HepG2 (cell line): ENCODE measurements around the gene TRPV5. TPM values are rescaled to one million over a fixed set of nuclear protein-coding genes. Genes with fewer than 3 reads are reported as not detected.

ENCODE experiments used
- ATAC-seq: fragments of 200-7000 bp; cut with Tn5 transposase; 3 replicates; pipeline ENCODE4 v1.9.1; 2020; ENCODE audit warnings: mild to moderate bottlenecking, moderate library complexity
- BruUV-seq: library from RNA; stranded (reverse); fragments of 400-500 nt; replicated peaks from 2 replicates; lab custom pipeline; 2021; lab: Mats Ljungman, UMichigan
- CTCF ChIA-PET: fragments of 300-600 bp; formaldehyde crosslinking; extraction: SDS; loops from one replicate; lab custom pipeline; 2021; ENCODE audit warnings: low total read pairs, inconsistent platforms, low intra/inter-chr PET ratio; lab: Yijun Ruan, JAX
- POLR2A ChIA-PET: fragments of 350-600 bp; sonication (Branson Sonifier 250); formaldehyde crosslinking; loops from one replicate; lab custom pipeline; 2020; ENCODE audit warnings: antibody characterized with exemption, inconsistent platforms; lab: Yijun Ruan, JAX
- DNase-seq: peaks from one replicate; pipeline ENCODE4 v3.0.0-alpha.2; 2015; ENCODE audit warnings: low spot score
- FAIRE-seq: peaks from 3 replicates; lab custom pipeline; 2011; peaks lifted over from hg19 to GRCh38; lab: Jason Lieb, UNC
- H2AFZ ChIP-seq: one replicate; pipeline ENCODE4 v1.6.1; 2011; ENCODE audit warnings: low read length, inconsistent platforms
- H3K27ac ChIP-seq: fragments of 300-600 bp; 3 replicates; pipeline ENCODE4 v1.8.0; 2011; ENCODE audit warnings: mixed run types, mild to moderate bottlenecking, mixed read lengths, low read length, inconsistent platforms; ENCODE audit not compliant: insufficient read depth; ENCODE audit errors: extremely low read length
- H3K27me3 ChIP-seq, 2 experiments: fragments of 200-600 bp in 1 of 2; 2 replicates in 1 of 2; 3 replicates in 1 of 2; pipeline versions ENCODE4 v1.6.0 to v1.8.0; 2011; ENCODE audit warnings: low read length in 2 of 2, mild to moderate bottlenecking in 2 of 2, moderate library complexity in 2 of 2, inconsistent platforms in 1 of 2; ENCODE audit not compliant: insufficient read depth in 2 of 2, control insufficient read depth in 1 of 2
- H3K36me3 ChIP-seq, 2 experiments: fragments of 200-600 bp in 1 of 2; replicated peaks in 1 of 2; 2 replicates in 1 of 2; 3 replicates in 1 of 2; pipeline versions ENCODE4 v1.5.1 to v1.8.0; 2011; ENCODE audit warnings: low read length in 2 of 2, inconsistent platforms in 1 of 2; ENCODE audit not compliant: insufficient read depth in 2 of 2, control insufficient read depth in 1 of 2
- H3K4me1 ChIP-seq: 2 replicates; pipeline ENCODE4 v1.5.1; 2012; ENCODE audit warnings: low read length, inconsistent platforms; ENCODE audit not compliant: insufficient read depth
- H3K4me2 ChIP-seq: 2 replicates; pipeline ENCODE4 v1.6.0; 2011; ENCODE audit warnings: low read depth, low read length, inconsistent platforms
- H3K4me3 ChIP-seq, 3 experiments: fragments of 200-600 bp in 1 of 3; sonication (generic), shearing (Covaris generic) in 1 of 3; replicated peaks in 1 of 3; 2 replicates each; pipeline ENCODE4 v1.5.1; 2011 to 2016; ENCODE audit warnings: low read length in 3 of 3, inconsistent platforms in 2 of 3, low read depth in 2 of 3, mild to moderate bottlenecking in 2 of 3, control low read depth in 1 of 3, mixed read lengths in 1 of 3; ENCODE audit not compliant: insufficient read depth in 1 of 3
- H3K79me2 ChIP-seq: one replicate; pipeline ENCODE4 v1.6.1; 2011; ENCODE audit warnings: low read length, inconsistent platforms; ENCODE audit not compliant: insufficient read depth
- H3K9ac ChIP-seq: 2 replicates; pipeline ENCODE4 v1.6.0; 2011; ENCODE audit warnings: mild to moderate bottlenecking, low read depth, low read length, inconsistent platforms; ENCODE audit not compliant: insufficient read depth
- H3K9me3 ChIP-seq: 2 replicates; pipeline ENCODE4 v1.5.1; 2012; ENCODE audit warnings: mild to moderate bottlenecking, low read length
- H4K20me1 ChIP-seq: 2 replicates; pipeline ENCODE4 v1.6.0; 2011; ENCODE audit warnings: inconsistent platforms, mild to moderate bottlenecking, low read length, moderate library complexity; ENCODE audit not compliant: insufficient read depth
- ATRX ChIP-seq: sonication (generic); formaldehyde crosslinking; IDR thresholded peaks from 2 replicates; pipeline ENCODE4 v1.4.0; 2020; ENCODE audit warnings: missing genetic modification reagents, borderline replicate concordance
- BHLHE40 ChIP-seq: IDR thresholded peaks from 2 replicates; pipeline ENCODE4 v1.6.1; 2011; ENCODE audit warnings: low read length, improper control_type of control experiment
- BORCS8-MEF2B ChIP-seq: sonication (generic); formaldehyde crosslinking; IDR thresholded peaks from 2 replicates; pipeline ENCODE4 v1.8.0; 2022; ENCODE audit warnings: mild to moderate bottlenecking, missing genetic modification reagents
- CCDC6 ChIP-seq: sonication (generic); formaldehyde crosslinking; IDR thresholded peaks from 2 replicates; pipeline ENCODE4 v1.8.1; 2022; ENCODE audit warnings: mild to moderate bottlenecking, missing genetic modification reagents, moderate library complexity
- FOXK2 ChIP-seq: fragments of 450-650 bp; IDR thresholded peaks from 2 replicates; pipeline ENCODE4 v1.6.1; 2016
- NFE2L2 ChIP-seq: fragments of 150-350 bp; IDR thresholded peaks from 2 replicates; pipeline ENCODE4 v1.6.1; 2014; ENCODE audit warnings: low read length
- RBM22 ChIP-seq: fragments of 200-400 bp; formaldehyde crosslinking; optimal IDR thresholded peaks from 2 replicates; pipeline ENCODE3; 2017; ENCODE audit warnings: mild to moderate bottlenecking, low read length, moderate library complexity
- SNAPC2 ChIP-seq: sonication (generic); formaldehyde crosslinking; IDR thresholded peaks from 2 replicates; pipeline ENCODE4 v1.8.1; 2022; ENCODE audit warnings: mild to moderate bottlenecking, missing genetic modification reagents
- SYNCRIP ChIP-seq: fragments of 200-400 bp; formaldehyde crosslinking; IDR thresholded peaks from 2 replicates; pipeline ENCODE4 v1.6.1; 2018; ENCODE audit warnings: mild to moderate bottlenecking, low read depth, low read length; ENCODE audit not compliant: insufficient read depth
- THYN1 ChIP-seq: sonication (generic); formaldehyde crosslinking; IDR thresholded peaks from 2 replicates; pipeline ENCODE4 v1.8.1; 2023; ENCODE audit warnings: low read depth, mild to moderate bottlenecking, moderate library complexity, missing genetic modification reagents, borderline replicate concordance
- ZNF224 ChIP-seq: sonication (generic); formaldehyde crosslinking; IDR thresholded peaks from 2 replicates; pipeline ENCODE4 v1.5.0; 2020; ENCODE audit warnings: mild to moderate bottlenecking, missing genetic modification reagents
- ZNF274 ChIP-seq: sonication (generic); formaldehyde crosslinking; IDR thresholded peaks from 2 replicates; pipeline ENCODE4 v1.5.1; 2020; ENCODE audit warnings: mild to moderate bottlenecking, missing genetic modification reagents
- ZNF432 ChIP-seq: sonication (generic); formaldehyde crosslinking; IDR thresholded peaks from 2 replicates; pipeline ENCODE4 v1.5.0; 2020; ENCODE audit warnings: missing genetic modification reagents, mild to moderate bottlenecking, borderline replicate concordance
- ZNF451 ChIP-seq: sonication (generic); formaldehyde crosslinking; IDR thresholded peaks from 2 replicates; pipeline ENCODE4 v1.5.0; 2020; ENCODE audit warnings: mild to moderate bottlenecking, missing genetic modification reagents
- ZNF577 ChIP-seq: sonication (generic); formaldehyde crosslinking; IDR thresholded peaks from 2 replicates; pipeline ENCODE4 v1.4.0; 2020; ENCODE audit warnings: mild to moderate bottlenecking, low read depth, missing genetic modification reagents, borderline replicate concordance
- WGBS: methylation state at CpG from one replicate; pipeline ENCODE4 v1.1.6; 2017; ENCODE audit warnings: low lambda C conversion rate; 5-methylcytosine and 5-hydroxymethylcytosine counted together
- in situ Hi-C: cut with HindIII; loops from 2 replicates; pipeline ENCODE4 v1.10.0; 2017; ENCODE audit warnings: low pct_unique_long_range_greater_than_20kb; ENCODE audit not compliant: extremely low pct_ligation_motif_present
- intact Hi-C: fragments of 100-400 bp; cut with micrococcal nuclease; formaldehyde crosslinking; loops from one replicate; pipeline ENCODE4 v1.10.0; 2022; ENCODE audit not compliant: unreplicated experiment
- polyA plus RNA-seq, 8 experiments: library from polyadenylated mRNA; depleted of rRNA in 3 of 8; stranded (reverse) in 7 of 8; unstranded in 1 of 8; fragments of >200 nt; fragmentation: Illumina TruSeq in 4 of 8; extraction: Trizol in 4 of 8; gene quantifications; 2 replicates each; pipeline versions ENCODE4 v1.2.1 to v1.2.3, GENCODE V29; 2011 to 2016; ENCODE audit warnings: low read depth in 4 of 8, missing spikeins in 1 of 8, mixed read lengths in 1 of 8; ENCODE audit not compliant: insufficient read depth in 1 of 8
- total RNA-seq, 5 experiments: library from RNA; depleted of rRNA; stranded (reverse); fragments of >200 nt; fragmentation: Illumina TruSeq; extraction: Trizol; gene quantifications; 2 replicates each; pipeline ENCODE4 v1.2.3, GENCODE V29; 2016; ENCODE audit warnings: low read depth in 1 of 5
- TF ChIP-seq, protein P1 (sequence below): sonication (generic); formaldehyde crosslinking; IDR thresholded peaks from 2 replicates; pipeline ENCODE4 v1.5.0; 2020; ENCODE audit warnings: mild to moderate bottlenecking, missing genetic modification reagents
- TF ChIP-seq, protein P2 (sequence below): sonication (generic); formaldehyde crosslinking; IDR thresholded peaks from 2 replicates; pipeline ENCODE4 v1.5.0; 2020; ENCODE audit warnings: missing genetic modification reagents, mild to moderate bottlenecking, borderline replicate concordance

The TRPV5 gene
- total and polyA plus RNA-seq, 2 of the 13 experiments (the other 11 are each of a cell fraction or from before 2014, with no cell fraction given), result not detected

DNA sequence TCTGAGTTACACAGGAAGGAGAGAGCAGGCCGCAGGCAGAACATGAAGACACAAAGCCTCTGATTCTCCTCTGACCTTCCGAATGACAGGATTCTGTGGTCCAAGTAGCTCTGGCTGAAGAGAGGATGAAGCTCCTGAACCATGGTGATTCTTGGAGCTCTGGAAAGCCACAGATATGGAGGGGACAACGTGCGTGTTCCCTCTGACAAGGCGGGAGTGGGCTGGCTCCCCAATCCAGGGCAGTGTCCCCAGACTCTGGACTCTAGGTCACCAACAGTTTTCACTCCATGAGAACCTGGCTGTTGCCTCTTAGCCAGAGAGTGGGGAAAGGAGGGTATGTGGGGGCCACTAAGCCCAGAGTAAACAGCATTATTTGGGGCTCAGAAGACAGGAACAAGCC lies 40.6 kb downstream of the TRPV5 start:
- no peaks in the 10 kb centered on the region for H3K79me2 ChIP-seq
- WGBS, result 0% methylated on average over 1 of the region's 5 CpGs
- in situ Hi-C loops, result no loop called here
- no peak overlapping the region for H3K27ac ChIP-seq
- no peaks in the 10 kb centered on the region; a peak in 1 of 5 replicates for H3K27me3 ChIP-seq
- H3K4me3 ChIP-seq, result no peak overlapping the region
- ChIA-PET CTCF (no interaction called here), POLR2A (no interaction called here)
- no peaks in the 10 kb centered on the region for H3K9me3 ChIP-seq
- ATAC-seq (no peak), FAIRE-seq (no peak), DNase-seq (no peak)
- no TSS peak for BruUV-seq
- H3K36me3 ChIP-seq, result no peaks in the 10 kb centered on the region
- no peaks in the 10 kb centered on the region for H3K4me1 ChIP-seq
- no peak overlapping the region for H3K9ac ChIP-seq
- TF ChIP-seq NFE2L2, result no peak
- TF ChIP-seq RBM22, result no peak
- no peak for TF ChIP-seq ZNF432
- no peak for TF ChIP-seq ZNF451 (CRISPR knock-in tag)
- TF ChIP-seq ATRX, result no peak
- no peak overlapping the region for H3K4me2 ChIP-seq
- no peaks in the 10 kb centered on the region for H4K20me1 ChIP-seq
- intact Hi-C loops, result no loop called here
- H2AFZ ChIP-seq, result no peak overlapping the region

DNA sequence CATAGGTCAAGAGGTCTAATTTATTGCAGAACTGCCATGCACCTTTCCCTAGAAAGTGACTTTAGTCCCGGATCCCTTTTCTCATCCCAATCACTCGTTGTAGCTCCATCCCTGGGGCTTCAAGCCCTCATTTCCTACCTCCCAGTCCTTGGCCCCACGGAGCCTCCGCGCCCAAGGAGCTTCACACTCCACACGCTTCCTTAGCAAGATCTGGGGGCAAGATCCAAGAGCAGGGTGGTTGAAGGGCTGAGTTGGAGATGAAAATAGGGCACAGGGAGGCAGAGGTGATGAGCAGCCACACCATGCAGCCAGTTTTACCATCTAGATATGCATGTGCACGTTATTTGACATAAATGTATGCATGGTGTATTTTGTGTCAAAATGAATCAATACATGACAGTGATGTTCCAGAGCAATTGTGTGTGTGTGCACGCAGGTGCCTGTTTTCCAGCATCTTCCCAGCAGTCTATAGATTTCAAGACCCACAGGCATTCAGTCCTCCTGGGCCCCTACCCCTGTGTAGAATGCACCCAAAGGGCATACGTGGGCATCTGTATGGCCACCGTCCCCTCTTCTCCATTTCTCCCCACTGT lies 42.0 kb downstream of the TRPV5 start:
- 35% methylated on average over 10 of the region's 10 CpGs for WGBS
- no peaks in the 10 kb centered on the region for H3K4me1 ChIP-seq
- no peaks in the 10 kb centered on the region for H3K9me3 ChIP-seq
- no peak overlapping the region for H3K4me2 ChIP-seq
- no peak overlapping the region for H3K4me3 ChIP-seq
- H3K27ac ChIP-seq, result no peak overlapping the region
- H3K9ac ChIP-seq, result no peak overlapping the region
- POLR2A ChIA-PET, result no interaction called here
- CTCF ChIA-PET, result no interaction called here
- BruUV-seq, result no TSS peak
- no peaks in the 10 kb centered on the region for H3K36me3 ChIP-seq
- in situ Hi-C loops, result no loop called here
- H4K20me1 ChIP-seq, result no peaks in the 10 kb centered on the region
- ATAC-seq, result no peak
- no peak for DNase-seq
- intact Hi-C loops, result no loop called here
- no peaks in the 10 kb centered on the region for H3K79me2 ChIP-seq
- no peak for FAIRE-seq
- no peaks in the 10 kb centered on the region; a peak in 1 of 5 replicates for H3K27me3 ChIP-seq
- no peak overlapping the region for H2AFZ ChIP-seq
- TF ChIP-seq, protein P1, sequence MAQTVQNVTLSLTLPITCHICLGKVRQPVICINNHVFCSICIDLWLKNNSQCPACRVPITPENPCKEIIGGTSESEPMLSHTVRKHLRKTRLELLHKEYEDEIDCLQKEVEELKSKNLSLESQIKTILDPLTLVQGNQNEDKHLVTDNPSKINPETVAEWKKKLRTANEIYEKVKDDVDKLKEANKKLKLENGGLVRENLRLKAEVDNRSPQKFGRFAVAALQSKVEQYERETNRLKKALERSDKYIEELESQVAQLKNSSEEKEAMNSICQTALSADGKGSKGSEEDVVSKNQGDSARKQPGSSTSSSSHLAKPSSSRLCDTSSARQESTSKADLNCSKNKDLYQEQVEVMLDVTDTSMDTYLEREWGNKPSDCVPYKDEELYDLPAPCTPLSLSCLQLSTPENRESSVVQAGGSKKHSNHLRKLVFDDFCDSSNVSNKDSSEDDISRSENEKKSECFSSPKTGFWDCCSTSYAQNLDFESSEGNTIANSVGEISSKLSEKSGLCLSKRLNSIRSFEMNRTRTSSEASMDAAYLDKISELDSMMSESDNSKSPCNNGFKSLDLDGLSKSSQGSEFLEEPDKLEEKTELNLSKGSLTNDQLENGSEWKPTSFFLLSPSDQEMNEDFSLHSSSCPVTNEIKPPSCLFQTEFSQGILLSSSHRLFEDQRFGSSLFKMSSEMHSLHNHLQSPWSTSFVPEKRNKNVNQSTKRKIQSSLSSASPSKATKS (CRISPR knock-in tag), result no peak
- TF ChIP-seq, protein P2, sequence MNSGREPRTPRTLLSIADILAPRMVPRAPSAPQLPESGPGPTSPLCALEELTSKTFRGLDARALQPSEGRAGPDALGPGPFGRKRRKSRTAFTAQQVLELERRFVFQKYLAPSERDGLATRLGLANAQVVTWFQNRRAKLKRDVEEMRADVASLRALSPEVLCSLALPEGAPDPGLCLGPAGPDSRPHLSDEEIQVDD (CRISPR knock-in tag), result no peak
- no peak for TF ChIP-seq ZNF274 (CRISPR knock-in tag)
- TF ChIP-seq ZNF577 (CRISPR knock-in tag), result no peak
- TF ChIP-seq THYN1, result no peak
- TF ChIP-seq ZNF224, result no peak
- no peak for TF ChIP-seq FOXK2
- TF ChIP-seq BHLHE40, result no peak
- TF ChIP-seq SYNCRIP, result no peak
- no peak for TF ChIP-seq SNAPC2
- TF ChIP-seq CCDC6, result no peak
- TF ChIP-seq BORCS8-MEF2B, result no peak
